Limb (tissue), 2 donors: ENCODE results near the gene SLC27A1.

Experiments
- DNase-seq, 2 donors: peaks; one replicate each; pipeline ENCODE4 v3.0.0-alpha.2; 2016; ENCODE audit errors: extremely low spot score in 2 of 2

Gene SLC27A1

DNA sequence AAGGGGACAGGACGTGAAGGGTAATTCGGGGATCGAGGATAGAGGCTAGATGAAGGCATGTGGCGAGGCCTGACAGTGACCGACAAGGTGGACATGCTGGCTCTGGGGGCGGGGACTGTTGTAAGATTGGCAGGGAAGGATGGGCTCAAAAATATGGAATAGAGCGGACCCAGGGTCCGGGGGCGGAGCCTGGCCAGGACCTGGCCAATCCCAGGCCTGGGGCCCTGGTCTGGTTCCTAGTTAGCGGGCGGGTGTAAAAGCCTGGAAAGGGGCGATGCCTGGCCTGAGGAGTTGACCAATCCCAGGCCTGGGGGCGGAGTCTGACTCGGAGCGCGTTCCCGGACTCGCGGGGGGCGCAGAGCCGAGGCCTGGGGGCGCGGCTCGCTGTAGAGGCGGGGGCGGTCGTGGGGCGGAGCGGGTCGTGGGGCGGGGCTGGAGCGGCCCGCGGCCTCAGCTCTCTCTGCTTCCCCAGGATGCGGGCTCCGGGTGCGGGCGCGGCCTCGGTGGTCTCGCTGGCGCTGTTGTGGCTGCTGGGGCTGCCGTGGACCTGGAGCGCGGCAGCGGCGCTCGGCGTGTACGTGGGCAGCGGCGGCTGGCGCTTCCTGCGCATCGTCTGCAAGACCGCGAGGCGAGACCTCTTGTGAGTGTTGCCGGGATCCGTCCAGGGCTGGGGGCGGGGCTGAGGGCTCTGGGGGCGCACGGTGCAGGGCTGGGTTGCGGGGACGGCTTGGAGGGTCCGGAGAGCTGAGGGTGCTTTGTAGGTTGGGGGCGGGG is at the start of gene SLC27A1:
Gene SLC27A1, plus strand, starts transcription at position 457 of the 774 bp plus-strand sequence. Its CDS starts 17 bp downstream, at position 474.
- DNase-seq = peak; percentile 99

GRCh38 chr19:17421942-17422341 is 48.4 kb upstream of the SLC27A1 start:
- DNase-seq = no peak

GRCh38 chr19:17423429-17424208 is 46.7 kb upstream of the SLC27A1 start:
- DNase-seq = no peak

DNA sequence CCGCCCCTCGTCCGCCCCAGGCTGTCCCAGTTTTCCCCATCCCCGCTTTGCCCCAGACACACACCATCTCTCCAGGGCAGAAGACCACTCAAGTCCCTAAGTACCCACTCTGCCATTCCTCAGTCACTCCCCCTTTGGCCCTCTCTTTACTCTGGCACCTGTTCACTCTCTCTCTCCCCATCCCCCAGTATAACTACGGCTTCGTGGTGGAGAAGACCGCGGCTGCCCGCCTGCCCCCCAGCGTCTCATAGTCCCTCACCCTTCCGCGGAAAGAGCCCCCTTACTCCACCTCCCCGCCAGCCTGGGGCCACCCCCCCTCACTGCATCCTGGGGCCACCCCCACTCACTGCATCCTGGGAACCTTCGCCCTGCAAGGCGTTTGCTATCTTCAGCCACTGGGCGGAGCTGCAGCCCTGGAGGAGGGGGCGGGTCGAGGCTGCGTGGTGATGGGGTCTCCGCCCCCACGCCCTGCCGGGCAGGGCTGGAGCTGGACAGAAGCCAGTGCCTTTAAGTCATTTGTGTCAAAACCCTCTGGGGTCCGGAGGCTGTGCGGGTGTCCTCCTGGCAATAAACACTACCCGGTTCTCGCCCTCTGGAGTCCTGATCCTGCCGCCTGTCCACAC is 45.5 kb upstream of the SLC27A1 start:
- peak; percentile 22 to 75 for DNase-seq

DNA sequence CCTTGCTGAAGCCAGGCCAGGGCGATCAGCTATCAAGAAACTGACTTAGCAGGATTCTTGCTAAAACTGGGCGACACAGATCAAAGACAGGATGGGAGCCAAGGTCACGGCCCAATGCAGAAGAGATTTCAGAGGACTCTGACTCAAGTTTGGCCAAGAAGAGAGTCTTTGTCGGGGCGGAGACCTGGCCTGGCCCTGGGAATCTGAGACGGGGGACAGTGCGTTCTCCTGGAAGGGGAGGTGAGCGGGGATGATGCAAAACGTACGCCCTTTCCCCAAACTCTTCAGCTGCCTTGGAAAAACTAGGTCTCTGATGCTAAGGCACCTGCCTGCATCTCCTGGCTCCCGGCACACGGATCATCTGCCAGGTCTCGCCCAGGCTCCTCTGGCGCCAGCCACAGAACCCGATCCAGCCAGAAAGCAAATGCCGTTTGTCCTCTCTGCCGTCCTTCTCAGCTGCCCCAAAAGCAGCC is 40.6 kb upstream of the SLC27A1 start:
- no peak for DNase-seq

- DNase-seq = no peak
These were observed 38.9 kb upstream of the SLC27A1 start for GRCh38 chr19:17431417-17431816.

- no peak for DNase-seq
These were observed 35.1 kb upstream of the SLC27A1 start for GRCh38 chr19:17435218-17435617.

GRCh38 chr19:17436094-17436873 is 34.0 kb upstream of the SLC27A1 start:
- DNase-seq = no peak

- no peak for DNase-seq
These were observed 33.5 kb upstream of the SLC27A1 start for GRCh38 chr19:17436874-17437267.

- no peak for DNase-seq
These were observed 28.9 kb upstream of the SLC27A1 start for GRCh38 chr19:17441241-17442021.

GRCh38 chr19:17445526-17446165 is 24.7 kb upstream of the SLC27A1 start:
- DNase-seq = no peak

- DNase-seq = peak in 1 of 2 donors; percentile 57
These were observed 22.6 kb upstream of the SLC27A1 start for GRCh38 chr19:17447704-17448130.

DNA sequence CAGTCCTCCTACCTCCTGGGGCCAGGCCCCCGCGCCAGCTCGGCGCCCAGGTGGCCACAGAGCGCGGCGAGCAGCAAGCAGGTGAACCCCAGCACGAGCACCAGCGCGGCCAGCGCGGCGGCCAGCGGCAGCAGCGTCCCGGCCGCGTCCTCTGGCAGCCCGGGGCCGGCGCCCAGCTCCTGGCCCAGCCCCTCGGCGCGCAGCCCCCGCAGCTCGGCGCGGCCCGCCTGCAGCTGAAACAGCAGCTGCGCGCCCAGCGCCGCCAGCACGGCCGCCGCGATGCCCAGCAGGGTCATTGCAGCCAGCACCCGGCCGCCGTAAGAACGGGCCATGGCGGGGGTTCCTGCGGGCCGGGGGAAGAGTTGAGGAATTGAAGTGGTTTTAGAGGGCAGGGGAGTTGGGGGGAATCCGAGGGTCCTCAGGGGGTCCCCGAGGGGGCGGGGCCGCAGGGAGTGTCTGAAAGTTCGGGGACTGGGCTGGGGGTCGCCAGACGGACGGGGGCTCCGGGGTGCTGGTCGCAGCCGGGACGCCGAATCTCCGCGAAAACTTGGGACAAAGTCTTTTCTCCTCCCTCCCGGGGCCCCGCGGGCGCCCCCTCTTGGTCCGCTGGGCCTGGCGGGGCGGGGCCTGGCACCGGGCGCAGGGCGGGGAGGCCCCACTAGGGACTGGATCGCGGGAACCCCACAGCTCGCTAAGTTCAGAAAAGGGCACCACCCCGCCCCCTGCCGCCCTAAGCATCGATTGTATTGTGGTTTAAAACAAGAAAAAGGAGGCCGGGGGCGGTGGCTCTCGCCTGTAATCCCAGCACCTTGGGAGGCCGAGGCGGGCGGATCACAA is 22.0 kb upstream of the SLC27A1 start, which contains the start of gene TMEM221:
Gene TMEM221, minus strand, starts transcription at position 538 of the 837 bp plus-strand sequence. Its CDS starts 206 bp downstream, at position 332.
- peak in 1 of 2 donors; percentile 70 for DNase-seq

DNA sequence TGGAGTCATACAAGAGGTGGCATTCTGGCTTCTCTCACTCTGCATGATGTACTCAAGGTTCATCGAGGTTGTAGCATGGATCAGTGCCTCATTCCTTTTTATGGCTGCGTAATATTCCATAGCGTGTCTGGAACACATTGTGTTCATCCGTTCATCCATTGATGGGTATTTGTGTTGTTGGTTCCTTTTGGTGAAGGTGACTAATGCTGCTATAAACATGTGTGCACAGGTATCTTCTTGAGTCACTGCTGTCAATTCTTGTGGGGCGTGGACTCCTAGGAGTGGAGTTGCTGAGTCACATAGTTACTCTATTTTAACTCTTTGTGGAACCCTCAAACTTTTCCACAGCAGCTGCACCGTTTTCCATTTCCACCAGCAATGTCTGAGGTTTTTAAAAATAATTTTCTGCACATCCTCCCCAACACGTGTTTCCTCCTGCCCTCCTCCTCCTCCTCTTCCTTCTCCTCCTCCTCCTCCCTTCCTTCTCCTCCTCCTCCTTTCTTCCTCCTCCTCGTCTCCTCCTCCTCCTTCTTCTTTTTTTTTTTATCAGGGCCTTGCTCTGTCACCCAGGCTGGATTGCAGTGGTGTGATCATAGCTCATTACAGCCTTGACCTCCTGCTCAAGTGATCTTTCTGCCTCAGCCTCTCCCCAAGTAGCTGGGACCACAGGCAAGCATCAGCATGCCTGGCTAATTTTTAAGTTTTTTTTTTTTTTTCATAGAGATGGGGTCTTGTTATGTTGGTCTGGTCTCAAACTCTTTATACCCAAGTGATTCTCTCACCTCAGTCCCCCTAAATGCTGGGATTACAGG is 19.9 kb upstream of the SLC27A1 start:
- no peak for DNase-seq

GRCh38 chr19:17451820-17452219 is 18.5 kb upstream of the SLC27A1 start:
- no peak for DNase-seq

- no peak for DNase-seq
These were observed 15.7 kb upstream of the SLC27A1 start for GRCh38 chr19:17454576-17455071.

GRCh38 chr19:17455308-17456123 is 14.8 kb upstream of the SLC27A1 start:
- no peak for DNase-seq
